GM19455 (cell line): ENCODE measurements around the gene ADCY9.

Experiments
- ATAC-seq: cut with Tn5 transposase; IDR thresholded peaks from one replicate; pipeline ENCODE4 v1.9.1; 2021; ENCODE audit not compliant: unreplicated experiment

ADCY9 gene

DNA sequence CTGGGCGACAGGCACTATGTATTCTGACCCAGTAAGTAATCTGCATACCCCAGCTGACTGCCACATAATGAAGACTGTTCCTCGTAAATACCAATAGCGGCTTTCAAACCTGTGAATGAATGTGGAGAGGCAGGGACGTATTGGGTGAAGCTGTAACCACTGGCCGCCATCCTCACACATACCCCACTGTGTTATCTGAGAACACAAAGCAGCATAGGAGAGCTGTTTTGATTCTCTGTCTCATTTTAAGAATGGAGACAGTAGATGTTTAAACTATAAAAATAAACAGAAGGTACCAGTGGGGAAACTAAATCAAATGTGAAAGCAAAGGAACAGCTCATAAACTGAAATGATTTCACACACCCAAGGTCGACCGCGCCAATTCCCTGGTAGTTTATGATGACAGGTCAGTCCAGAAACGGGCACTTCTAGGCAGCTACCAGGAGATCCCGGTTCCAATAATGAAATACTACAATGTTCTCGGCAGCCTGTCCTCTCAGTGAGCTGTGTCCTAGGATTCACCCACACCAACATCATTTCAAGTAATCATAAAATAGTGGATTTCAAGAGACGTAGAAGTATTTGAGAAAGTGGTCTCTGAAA lies 109.7 kb downstream of the ADCY9 start:
- ATAC-seq, result no peak

DNA sequence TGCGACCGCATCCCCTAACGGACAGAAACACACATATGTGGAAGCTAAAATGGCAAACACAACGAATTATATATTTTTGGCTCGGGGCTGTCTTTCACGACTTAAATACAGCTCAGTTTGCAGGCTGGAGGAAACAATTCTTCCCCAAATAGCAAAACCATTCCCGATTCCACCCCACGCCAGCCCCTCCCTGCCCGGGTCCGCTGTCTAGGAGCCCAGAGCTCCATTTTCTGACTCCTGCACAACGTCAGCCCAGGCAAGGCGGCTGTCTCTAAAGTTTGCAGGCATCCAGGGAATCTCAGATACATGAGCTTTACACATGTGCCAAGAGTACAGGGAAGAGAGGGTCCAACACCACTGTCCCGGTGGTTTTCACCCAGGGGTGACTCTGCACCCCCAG lies 110.5 kb downstream of the ADCY9 start:
- no peak for ATAC-seq

DNA sequence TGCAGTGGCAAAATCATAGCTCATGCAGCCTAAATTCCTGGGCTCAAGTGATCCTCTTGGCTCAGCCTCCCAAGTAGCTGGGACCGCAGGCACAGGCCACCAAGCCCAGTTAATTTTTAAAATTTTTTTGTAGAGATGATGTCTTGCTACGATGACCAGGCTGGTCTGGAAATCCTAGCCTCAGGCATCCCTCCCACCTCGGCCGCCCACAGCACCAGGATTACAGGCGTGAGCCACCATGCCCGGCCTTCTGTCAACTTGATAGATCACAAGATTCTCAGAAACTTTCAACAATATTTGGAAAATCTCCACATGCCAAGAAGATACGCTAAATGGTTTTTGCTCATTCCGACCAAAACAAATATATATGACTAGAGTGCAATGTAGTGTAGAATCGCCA lies 111.0 kb downstream of the ADCY9 start:
- no peak for ATAC-seq

DNA sequence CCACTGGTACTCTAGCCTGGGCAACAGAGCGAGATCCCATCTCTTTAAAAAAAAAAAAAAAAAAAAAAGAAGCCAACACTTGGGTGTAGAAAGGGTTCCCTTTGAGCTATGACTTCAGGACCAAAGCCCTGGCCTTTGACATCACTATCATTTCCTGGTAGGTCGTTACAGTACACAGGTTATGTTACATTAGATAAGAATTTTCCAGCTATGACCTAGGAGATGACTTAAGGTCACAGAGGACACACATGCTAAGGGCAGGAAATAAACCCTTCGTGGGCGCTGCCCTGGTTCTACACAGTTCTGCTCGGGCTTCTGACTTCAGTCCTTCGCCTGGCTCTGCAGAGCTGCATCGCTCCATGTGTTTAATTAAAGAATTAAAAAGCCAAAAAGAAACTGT lies 112.0 kb downstream of the ADCY9 start:
- no peak for ATAC-seq

DNA sequence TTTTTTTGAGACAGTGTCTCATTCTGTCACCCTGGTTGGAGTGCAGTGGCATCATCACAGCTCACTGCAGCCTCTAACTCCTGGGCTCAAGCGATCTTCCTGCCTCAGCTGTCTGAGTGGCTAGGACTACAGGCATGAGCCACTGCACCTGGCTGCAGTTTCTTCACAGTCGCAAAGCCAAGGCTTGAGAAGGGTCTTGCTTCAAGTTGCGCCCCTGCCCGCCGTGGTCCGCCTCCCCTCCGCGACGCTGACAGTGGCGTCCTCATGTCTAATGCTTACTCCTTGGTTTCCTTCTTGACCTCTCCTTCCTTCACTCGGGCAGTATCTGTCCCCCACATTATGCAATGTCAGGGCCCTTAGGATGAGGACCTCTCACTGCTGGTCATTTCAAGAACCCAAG lies 112.7 kb downstream of the ADCY9 start:
- no peak for ATAC-seq

DNA sequence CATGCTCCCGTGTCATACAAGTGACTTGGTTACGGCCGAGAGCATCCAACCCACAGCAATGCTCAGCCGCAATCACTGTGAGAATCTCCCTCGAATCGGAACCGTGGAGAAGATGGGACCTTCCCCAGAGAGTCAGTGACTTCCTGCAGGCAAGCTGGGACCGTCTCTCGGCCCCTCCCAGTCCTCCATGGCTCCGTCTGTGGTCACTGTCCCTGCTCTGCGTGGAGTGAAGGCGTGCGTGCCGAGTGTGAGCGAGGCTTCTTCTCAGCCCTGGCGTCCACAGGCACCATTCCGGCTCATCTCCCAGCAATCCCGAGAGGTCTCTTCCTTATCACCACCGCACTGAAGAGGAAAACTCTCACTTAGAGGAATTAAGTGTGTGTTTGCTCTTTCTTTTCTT lies 113.1 kb downstream of the ADCY9 start:
- ATAC-seq, result no peak

DNA sequence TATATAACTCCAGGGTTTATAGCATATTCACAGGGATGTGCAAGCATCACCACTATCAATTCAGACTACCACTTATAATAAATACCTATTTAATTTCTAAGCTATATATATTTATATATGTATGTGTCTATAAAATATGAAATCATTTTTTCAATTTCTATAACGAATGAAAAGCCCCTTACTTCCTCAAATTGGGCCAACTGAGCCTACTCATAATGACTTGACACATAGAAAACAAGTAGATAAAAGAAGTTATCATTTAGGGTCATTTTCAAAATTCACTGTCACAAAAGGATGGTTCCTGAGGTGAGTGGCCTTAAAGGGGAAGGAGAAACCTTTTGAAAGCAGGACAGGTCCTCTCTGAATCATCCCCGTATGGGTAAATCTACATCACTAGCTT lies 114.1 kb downstream of the ADCY9 start:
- no peak for ATAC-seq

DNA sequence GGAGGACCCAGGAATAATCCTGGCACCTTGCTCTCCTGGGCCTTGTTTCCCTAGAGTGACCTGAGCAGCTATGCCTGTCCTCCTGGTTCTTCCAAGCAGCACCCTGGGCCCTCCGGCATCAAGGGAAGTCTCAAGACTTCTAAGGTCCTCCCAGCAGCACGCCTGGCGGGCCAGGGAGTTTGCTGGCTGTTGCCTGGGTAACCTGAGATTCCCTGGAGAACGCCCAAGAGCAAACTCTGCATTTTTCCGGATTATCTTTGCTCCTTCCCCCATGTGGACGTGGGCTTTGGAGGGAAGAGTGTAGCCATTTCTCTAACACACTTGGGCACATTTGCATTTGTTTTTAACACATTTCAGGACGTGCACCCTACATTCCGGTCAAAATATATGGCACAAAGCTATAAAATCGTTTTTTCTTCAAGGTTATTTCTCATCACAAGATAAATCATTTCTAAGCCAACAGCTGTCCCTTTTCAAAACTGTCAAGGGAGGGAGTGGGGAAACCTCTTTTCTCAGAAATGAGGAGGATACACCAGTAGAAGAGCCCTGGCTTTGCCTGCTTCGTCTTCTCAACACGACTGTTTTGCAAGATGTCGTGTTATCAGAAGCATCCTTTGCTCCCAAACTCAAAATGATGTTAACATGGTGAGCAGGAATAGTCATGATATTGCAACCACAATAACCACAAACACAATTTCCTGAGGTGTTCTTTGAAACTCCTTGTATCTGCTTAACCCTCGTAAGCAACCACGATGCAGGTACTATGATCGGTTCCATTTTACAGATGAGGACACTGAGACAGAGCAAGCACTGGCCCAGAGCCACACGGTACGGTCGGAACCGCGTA lies 116.5 kb downstream of the ADCY9 start:
- ATAC-seq, result no peak

DNA sequence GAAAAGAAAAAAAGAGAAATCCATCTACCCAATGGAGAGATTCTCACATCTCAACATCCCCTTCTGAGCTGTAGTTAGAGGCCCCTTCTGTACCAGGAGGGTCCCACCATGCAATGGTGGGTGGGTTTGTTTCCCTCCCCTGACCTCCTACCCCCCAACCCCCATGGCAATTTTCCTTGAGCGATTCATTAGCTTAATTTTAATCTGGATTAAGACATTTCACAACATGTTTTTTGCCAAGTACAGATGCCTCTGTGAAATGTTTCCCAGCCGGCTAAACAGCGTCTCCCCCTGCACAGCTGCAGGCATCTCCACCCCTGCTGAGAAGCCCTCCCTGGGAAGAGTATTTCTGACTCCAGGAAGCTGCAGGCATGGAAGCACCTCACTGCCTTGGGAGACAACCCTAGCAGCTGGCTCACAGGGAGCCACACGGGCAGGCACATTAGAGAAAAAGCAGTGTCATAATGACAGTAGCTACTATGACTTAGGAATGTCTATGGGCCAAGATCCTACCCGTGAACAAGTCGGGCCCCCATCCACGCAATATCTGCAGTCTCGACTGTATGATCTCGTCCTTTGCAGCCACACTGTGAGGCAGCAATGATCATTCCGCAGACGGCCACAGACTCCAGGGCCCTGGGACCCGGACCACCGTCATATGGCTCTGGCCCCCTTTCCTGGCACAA lies 117.3 kb downstream of the ADCY9 start:
- no peak for ATAC-seq

DNA sequence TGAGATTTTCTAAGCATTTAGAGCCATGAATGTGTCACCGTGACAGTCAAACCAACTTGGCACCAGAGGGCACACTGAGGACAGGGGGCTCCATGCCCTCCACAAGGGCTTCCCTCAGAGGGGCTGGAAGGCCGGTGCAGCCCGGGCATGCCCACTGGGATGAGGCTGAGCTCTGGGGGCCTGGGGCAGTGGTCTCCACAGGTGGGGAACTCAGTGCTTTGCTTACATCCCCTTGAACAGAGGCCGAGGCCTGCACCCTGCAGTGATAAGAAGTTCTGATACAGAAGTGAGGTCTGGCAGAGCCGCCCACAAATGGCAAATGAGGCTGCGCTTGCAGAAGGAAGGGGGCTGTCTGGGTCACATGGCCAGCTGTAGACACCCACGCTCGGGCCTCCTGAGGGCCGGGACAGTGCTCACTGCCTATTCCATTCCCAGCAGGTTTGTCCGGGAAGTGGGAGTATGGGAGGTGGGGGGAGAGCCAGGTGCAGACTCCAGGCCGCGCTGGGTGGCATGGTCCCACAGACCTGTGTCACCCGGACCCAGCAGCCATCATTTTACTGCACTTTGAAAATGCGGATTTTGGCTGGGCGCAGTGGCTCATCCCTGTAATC lies 118.9 kb downstream of the ADCY9 start:
- no peak for ATAC-seq

DNA sequence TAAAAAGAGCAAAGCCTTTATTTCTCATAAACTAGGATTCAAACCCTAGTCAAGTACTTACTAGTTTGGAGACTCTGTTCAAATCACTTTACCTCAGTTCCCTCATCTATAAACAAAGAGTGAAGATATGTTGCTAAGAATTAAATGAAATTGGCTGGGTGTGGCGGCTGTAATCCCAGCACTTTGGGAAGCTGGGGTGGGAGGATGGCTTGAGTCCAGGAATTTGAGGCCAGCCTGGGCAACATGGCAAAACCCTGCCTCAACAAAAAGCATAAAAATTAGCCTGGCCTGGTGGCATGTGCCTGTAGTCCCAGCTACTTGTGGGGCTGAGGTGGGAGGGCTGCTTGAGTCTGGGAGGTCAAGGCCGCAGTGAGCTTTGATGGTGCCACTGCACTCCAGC lies 121.2 kb downstream of the ADCY9 start:
- no peak for ATAC-seq

DNA sequence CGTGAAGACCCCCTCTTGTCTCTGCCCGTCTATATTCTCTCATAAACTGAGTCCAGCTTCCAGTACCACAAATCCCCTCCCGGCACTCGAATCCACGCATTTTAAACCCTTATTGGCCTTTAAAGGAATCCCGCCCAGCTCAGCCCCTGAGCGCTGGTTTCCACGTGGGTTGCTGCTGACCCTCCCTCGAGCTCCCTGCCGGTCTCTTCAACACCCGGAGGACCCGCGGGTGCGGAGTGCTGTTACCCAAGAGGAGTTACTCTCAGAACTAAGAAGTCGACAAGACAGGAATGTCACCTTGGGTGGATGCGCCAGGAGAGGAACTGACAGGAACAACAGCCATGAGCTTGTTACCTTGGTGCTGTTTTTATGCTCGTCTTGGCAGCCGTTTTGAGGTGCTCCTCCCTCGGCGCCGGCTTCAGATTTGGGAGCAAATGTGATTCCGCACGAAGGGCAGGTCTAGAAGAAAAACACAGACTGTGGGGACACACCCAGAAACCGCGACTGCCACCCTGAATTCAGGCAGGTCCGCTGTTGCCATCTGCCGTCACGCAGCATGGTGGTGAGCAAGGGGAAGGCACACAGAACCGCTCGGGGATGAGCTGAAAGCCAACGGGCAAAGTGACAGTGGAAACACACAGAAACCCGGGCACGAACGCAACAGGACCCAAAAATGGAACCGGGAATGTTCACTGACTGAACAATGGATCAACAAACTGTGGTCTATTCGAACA lies 123.0 kb downstream of the ADCY9 start:
- no peak for ATAC-seq

DNA sequence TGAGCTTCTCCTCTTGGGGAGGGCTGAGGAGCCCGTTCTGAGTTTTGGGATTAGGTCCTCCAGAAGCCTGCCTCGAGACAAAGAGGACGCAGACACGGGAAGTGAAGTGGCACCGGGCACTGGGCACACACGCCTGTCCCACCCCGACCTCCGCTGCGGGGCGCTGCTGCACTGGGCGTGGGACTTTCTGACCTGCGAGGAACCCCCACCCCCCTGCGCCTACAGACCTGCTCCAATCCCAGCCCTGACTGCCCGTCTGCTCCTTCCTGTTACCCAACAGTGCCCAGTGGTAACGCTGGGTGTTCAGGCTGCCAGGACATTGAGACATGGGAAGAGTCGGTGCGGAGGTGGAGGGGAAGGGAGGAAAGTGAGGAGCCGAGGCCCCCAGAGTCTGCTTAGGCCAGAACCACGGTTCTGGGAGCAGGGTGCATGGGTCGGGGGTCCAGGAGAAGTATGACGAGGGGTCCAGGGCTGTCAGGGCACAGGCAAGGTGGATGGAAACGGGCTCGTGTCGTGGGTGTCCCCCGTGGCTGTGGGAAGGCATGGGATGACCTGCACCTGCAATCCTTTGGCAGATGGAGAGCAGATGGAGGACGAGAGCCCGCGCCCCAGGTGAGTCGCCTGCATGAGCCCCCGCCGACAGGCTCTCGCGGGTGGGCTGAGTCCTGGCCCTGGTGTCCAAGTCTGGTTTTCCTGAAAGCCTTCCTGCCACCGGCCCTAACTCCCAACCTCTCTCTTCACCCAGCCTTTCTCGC lies 123.8 kb downstream of the ADCY9 start:
- no peak for ATAC-seq

DNA sequence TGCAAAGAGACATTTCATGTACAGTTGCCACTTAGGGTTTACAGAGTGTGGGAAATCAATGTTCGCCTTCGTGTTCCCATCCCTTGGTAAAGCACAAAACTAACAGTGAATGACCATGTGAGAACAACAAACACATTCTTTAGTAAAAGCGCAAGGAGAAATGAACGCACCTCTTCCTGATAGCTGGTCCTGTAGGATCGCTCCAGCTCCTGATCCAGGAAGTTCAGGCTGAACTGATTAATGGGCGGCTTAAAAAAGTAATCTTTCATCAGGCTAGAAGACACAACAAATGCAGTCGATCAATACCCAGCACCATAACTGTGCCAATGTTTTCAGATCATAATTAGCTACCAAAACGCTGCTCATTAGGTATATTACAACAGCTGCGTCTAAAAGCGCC lies 127.4 kb downstream of the ADCY9 start:
- no peak for ATAC-seq

DNA sequence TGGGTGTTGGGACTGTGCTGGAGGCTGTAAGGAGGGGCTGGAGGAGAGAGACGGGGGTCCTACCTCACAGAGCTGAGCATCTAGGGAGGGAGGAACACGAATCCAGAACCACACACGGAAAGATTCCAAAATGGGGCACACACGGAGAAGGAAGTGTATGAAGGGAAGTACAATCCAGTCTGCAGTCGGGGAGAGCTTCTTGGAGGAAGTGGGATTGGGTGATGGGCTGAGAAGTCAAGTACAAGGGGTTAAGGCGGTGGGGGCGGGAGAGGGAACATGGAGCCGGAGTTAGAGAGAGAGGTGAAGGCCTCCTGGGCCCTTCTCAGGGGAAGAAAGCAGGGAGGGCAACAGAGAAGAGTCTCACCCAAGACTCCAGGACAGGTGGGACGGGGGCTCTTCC lies 128.2 kb downstream of the ADCY9 start:
- ATAC-seq, result no peak

DNA sequence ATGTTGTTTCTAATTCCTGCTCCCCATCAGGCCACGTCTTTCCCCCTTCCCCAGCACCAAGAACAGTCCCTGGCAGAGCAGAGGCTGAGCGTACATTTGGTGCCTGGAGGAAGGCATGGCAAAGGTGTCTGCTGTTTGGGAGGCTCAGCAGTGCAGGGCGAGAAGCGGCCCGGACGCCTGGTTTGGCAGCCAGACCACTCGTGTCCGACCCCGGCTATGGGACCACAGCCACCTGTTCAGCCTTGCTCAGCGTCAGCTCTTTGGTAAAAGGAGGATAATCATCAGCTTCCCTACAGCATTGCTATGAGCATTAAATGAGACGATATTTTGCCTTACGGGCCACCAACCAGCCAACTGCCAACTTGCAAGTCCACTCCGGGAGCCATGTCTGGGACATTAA lies 129.0 kb downstream of the ADCY9 start:
- no peak for ATAC-seq

DNA sequence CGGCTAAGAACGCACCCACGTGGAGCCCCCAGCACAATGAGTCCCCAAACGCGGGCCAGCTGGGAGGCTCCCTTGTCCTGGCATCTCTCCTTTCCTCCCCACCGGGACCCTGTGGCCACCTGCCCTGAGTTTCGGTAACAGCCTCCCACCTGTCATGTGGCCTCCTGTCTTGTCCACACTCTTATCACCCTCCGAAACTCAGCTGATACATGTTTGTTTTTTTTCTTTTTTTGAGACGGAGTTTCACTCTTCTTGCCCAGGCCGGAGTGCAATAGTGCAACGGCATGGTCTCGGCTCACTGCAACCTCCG lies 130.1 kb downstream of the ADCY9 start:
- ATAC-seq, result no peak

DNA sequence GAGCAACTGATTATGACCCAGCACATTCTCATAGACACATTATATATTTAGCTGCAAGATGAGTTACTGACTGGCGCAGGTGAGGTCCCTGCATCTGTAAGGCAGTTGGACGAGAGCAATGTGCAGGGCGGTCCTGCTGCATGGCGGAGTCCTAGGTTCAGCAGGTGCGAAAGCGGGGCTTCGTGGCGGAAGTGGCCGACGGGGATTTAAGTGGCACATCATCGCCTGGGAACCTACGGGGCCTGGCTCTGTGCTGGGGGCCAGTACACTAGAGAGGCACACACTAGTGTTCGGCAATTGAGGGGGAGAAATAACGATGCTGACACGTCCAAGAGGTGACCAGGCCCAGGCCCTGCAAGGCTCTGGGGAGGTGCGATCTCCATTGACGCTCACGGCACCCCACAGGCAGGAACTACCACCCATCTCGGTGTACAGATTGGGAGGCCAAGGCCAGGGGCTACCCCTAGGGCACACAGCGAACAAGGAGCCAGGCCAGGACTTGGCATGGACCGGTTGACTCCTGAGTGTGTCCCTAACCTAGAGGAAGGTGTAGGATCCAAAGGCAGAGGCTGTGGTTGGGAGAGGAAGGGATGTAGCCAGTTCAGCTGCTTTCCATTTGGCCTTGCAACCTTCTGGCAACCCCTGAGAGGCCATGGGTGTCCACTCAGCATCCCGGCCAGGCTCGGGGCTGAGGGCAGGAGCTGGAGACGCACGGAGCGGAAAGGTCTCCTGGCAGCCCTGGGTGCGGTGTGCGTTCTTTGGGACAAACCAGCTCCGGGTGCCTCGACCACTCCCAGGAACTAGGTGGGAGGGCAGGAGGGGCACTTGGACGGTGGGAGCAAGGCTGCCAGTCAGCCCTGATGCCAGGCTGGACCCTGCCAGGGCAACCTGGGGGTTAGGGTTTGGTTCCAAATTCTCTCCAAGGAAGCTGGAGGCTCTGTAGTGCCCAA lies 131.9 kb downstream of the ADCY9 start:
- no peak for ATAC-seq

DNA sequence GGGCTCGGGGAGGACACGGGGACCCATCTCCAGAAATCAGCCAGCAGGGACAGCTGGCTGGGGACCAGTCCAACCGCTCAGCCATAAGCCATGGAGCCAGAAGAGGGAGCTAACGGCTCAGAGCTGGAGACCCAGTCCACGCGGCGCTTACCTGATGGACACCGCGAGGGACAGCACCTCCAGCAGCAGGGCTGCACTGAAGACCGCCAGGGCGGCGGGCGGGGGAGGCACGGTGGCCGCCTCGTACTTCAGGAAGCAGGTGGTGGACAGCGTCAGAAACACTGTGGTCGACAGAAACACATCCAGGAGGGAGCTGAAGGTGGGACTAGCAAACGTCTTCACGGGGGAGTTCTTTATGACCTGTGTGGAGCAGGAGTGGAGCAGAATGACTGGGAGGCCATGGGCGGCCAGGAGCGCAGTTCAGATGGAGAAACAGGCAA lies 133.1 kb downstream of the ADCY9 start:
- no peak for ATAC-seq
